ENCODE data around the gene PNPLA7.

PNPLA7 gene

GRCh38 chr9:137492464-137493363 is 57.5 kb downstream of the PNPLA7 start:
- peak; percentile 31 for DNase-seq

GRCh38 chr9:137491735-137492432 is 58.3 kb downstream of the PNPLA7 start:
- no peak for DNase-seq

GRCh38 chr9:137490532-137491186 is 59.5 kb downstream of the PNPLA7 start:
- no peak for DNase-seq

GRCh38 chr9:137488906-137489305 is 61.3 kb downstream of the PNPLA7 start:
- DNase-seq, result no peak

GRCh38 chr9:137488327-137488653 is 61.9 kb downstream of the PNPLA7 start:
- no peak for DNase-seq

GRCh38 chr9:137487454-137488326 is 62.5 kb downstream of the PNPLA7 start:
- DNase-seq, result no peak

GRCh38 chr9:137486545-137487453 is 63.4 kb downstream of the PNPLA7 start:
- no peak for DNase-seq

- no peak for DNase-seq
Measured at GRCh38 chr9:137486141-137486490, 64.1 kb downstream of the PNPLA7 start.

- DNase-seq, result no peak
Measured at GRCh38 chr9:137485343-137486140, 64.7 kb downstream of the PNPLA7 start.

- DNase-seq, result no peak
Measured at GRCh38 chr9:137484551-137485315, 65.5 kb downstream of the PNPLA7 start.

GRCh38 chr9:137482094-137482781 is 68.0 kb downstream of the PNPLA7 start:
- DNase-seq, result no peak

- DNase-seq, result no peak
Measured at GRCh38 chr9:137480686-137481683, 69.2 kb downstream of the PNPLA7 start.

- no peak for DNase-seq
Measured at GRCh38 chr9:137479892-137480685, 70.1 kb downstream of the PNPLA7 start.

GRCh38 chr9:137478962-137479861 is 71.0 kb downstream of the PNPLA7 start:
- DNase-seq, result no peak

- no peak for DNase-seq
Measured at GRCh38 chr9:137478613-137478961, 71.6 kb downstream of the PNPLA7 start.

All from activated CD4-positive, alpha-beta T cell treated with anti-CD3 and anti-CD28 coated beads, Interleukin-2, Interleukin-6, amounts not matched to agents 100 ng/mL and 50 ng/mL, durations not matched to agents 16 hours and 8 hours (primary cell).